ENCODE data around the gene PPP1R14D. TPM values are rescaled to one million over a fixed set of nuclear protein-coding genes. Genes with fewer than 3 reads are reported as not detected.
A peak's percentile ranks its signal among the peaks of the same experiment; 100 is the strongest.

The PPP1R14D gene
- total RNA-seq, 1 experiment from 2014 or later, result 0.64 TPM

GRCh38 chr15:40782609-40783227 is 45.8 kb downstream of the PPP1R14D start:
- Histone ChIP-seq H3K36me3 (ENCODE audit: control insufficient read depth, insufficient read depth, low read length) (no peaks in the 10 kb centered on the region; the same call in 1 of the 2 replicates), H3K4me1 (ENCODE audit: control insufficient read depth, insufficient read depth, low read length) (peaks cover 5% of the 10 kb centered on the region; the same call in 1 of the 2 replicates), H3K4me3 (ENCODE audit: low read depth in 2 of 2, low read length in 2 of 2) (no peak overlapping the region), H3K27ac (ENCODE audit: low read length) (no peak overlapping the region), H3K27me3 (ENCODE audit: control insufficient read depth, insufficient read depth, low read length) (no peaks in the 10 kb centered on the region), H3K9me3 (ENCODE audit: control insufficient read depth, insufficient read depth, low read depth, low read length) (no peaks in the 10 kb centered on the region)
- peak; percentile 99 for ATAC-seq
- in situ Hi-C loops (cut with HindIII; ENCODE audit: low pct_unique_long_range_greater_than_20kb, low sequenced_read_pairs) (loop anchor here (25.0 kb wide), 1 partner anchor 145 kb away; no protein-coding TSS in a partner anchor), intact Hi-C loops (cut with micrococcal nuclease; ENCODE audit: unreplicated experiment) (loop anchor here (10.0 kb wide), 1 partner anchor 108 kb away; no protein-coding TSS in a partner anchor)
- BruUV-seq (replicated peaks), result no TSS peak
- DNase-seq (ENCODE audit: low read depth, low spot score), result peak; percentile 35
- TF ChIP-seq REST (IDR thresholded peaks at IDR 0.05; ENCODE audit: insufficient read depth in 1 of 2, low read depth in 2 of 2, low read length in 1 of 2) (peak in 1 of 2 experiments; percentile 40; a peak in 1 of 4 replicates), TCF7L2 (IDR thresholded peaks at IDR 0.05; ENCODE audit: low read depth, low read length) (no peak), POLR2AphosphoS5 (IDR thresholded peaks at IDR 0.05; ENCODE audit: low read depth, low read length) (no peak), SIN3A (IDR thresholded peaks at IDR 0.05; ENCODE audit: borderline replicate concordance, insufficient read depth, low read depth, low read length) (no peak)
- TF ChIP-seq, protein P1, sequence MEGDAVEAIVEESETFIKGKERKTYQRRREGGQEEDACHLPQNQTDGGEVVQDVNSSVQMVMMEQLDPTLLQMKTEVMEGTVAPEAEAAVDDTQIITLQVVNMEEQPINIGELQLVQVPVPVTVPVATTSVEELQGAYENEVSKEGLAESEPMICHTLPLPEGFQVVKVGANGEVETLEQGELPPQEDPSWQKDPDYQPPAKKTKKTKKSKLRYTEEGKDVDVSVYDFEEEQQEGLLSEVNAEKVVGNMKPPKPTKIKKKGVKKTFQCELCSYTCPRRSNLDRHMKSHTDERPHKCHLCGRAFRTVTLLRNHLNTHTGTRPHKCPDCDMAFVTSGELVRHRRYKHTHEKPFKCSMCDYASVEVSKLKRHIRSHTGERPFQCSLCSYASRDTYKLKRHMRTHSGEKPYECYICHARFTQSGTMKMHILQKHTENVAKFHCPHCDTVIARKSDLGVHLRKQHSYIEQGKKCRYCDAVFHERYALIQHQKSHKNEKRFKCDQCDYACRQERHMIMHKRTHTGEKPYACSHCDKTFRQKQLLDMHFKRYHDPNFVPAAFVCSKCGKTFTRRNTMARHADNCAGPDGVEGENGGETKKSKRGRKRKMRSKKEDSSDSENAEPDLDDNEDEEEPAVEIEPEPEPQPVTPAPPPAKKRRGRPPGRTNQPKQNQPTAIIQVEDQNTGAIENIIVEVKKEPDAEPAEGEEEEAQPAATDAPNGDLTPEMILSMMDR (IDR thresholded peaks at IDR 0.05), result peak; percentile 87; the same call in 1 of the 2 replicates
- POLR2A ChIA-PET, result no interaction called here
- CTCF ChIA-PET, result interaction anchor here (0.5 to 1.5 kb wide), 6 partner anchors 17 to 391 kb away, joined by 4 to 5 read pairs (median 4); partner anchors contain the start of genes DNAJC17 and ZFYVE19

GRCh38 chr15:40776537-40777141 is 51.9 kb downstream of the PPP1R14D start:
- no peak for DNase-seq (ENCODE audit: low read depth, low spot score)
- POLR2A ChIA-PET, result no interaction called here

More at GRCh38 chr15:40776537-40777141, 51.9 kb downstream of the PPP1R14D start:
- Histone ChIP-seq H3K27me3 (ENCODE audit: control insufficient read depth, insufficient read depth, low read length) (no peaks in the 10 kb centered on the region), H3K9me3 (ENCODE audit: control insufficient read depth, insufficient read depth, low read depth, low read length) (no peaks in the 10 kb centered on the region), H3K36me3 (ENCODE audit: control insufficient read depth, insufficient read depth, low read length) (no peaks in the 10 kb centered on the region; the same call in 1 of the 2 replicates), H3K4me1 (ENCODE audit: control insufficient read depth, insufficient read depth, low read length) (no peaks in the 10 kb centered on the region), H3K27ac (ENCODE audit: low read length) (no peak overlapping the region), H3K4me3 (ENCODE audit: low read depth in 2 of 2, low read length in 2 of 2) (no peak overlapping the region)
- CTCF ChIA-PET, result interaction anchor here (0.6 kb wide), 1 partner anchor 115 kb away, joined by 3 read pairs; no protein-coding TSS in a partner anchor
- TF ChIP-seq TCF7L2 (IDR thresholded peaks at IDR 0.05; ENCODE audit: low read depth, low read length), result no peak
- TF ChIP-seq, protein P1 (IDR thresholded peaks at IDR 0.05), result no peak
- no peak for TF ChIP-seq SIN3A (IDR thresholded peaks at IDR 0.05; ENCODE audit: borderline replicate concordance, insufficient read depth, low read depth, low read length)
- in situ Hi-C loops (cut with HindIII; ENCODE audit: low pct_unique_long_range_greater_than_20kb, low sequenced_read_pairs) (loop anchor here (25.0 kb wide), 1 partner anchor 139 kb away; no protein-coding TSS in a partner anchor), intact Hi-C loops (cut with micrococcal nuclease; ENCODE audit: unreplicated experiment) (no loop called here)
- BruUV-seq (replicated peaks), result no TSS peak
- no peak for ATAC-seq
